GM12873 (cell line): Measurements from ENCODE around the gene GORASP1.

Experiments used
- CTCF ChIP-seq: IDR thresholded peaks from 2 replicates; pipeline ENCODE4 v1.5.1; 2012; ENCODE audit warnings: low read depth, mild to moderate bottlenecking, moderate library complexity, low read length, control low read depth; ENCODE audit not compliant: insufficient read depth; ENCODE audit errors: missing control alignments

The GORASP1 gene

GRCh38 chr3:39088889-39089288 is 18.5 kb downstream of the GORASP1 start:
- no peak for TF ChIP-seq CTCF

GRCh38 chr3:39088456-39088855 is 19.0 kb downstream of the GORASP1 start:
- TF ChIP-seq CTCF = no peak

- TF ChIP-seq CTCF = peak; percentile 19
These were observed 21.3 kb downstream of the GORASP1 start for GRCh38 chr3:39086144-39086543.

GRCh38 chr3:39082666-39083313 is 24.6 kb downstream of the GORASP1 start:
- TF ChIP-seq CTCF = no peak

GRCh38 chr3:39080026-39080425 is 27.4 kb downstream of the GORASP1 start:
- TF ChIP-seq CTCF = peak; percentile 13

GRCh38 chr3:39079530-39079929 is 27.9 kb downstream of the GORASP1 start:
- no peak for TF ChIP-seq CTCF

GRCh38 chr3:39075910-39076309 is 31.5 kb downstream of the GORASP1 start:
- no peak for TF ChIP-seq CTCF
